Neural progenitor cell (in vitro differentiated cells): Measurements from ENCODE around the gene TMEM200C. TPM values are rescaled to one million over a fixed set of nuclear protein-coding genes. Genes with fewer than 3 reads are reported as not detected.

Experiments
- DNase-seq: peaks from one replicate; pipeline ENCODE4 v3.0.0-alpha.2; 2016; ENCODE audit warnings: low spot score
- H2AFZ ChIP-seq: fragments of 200-600 bp; sonication (generic); replicated peaks from 2 replicates; pipeline ENCODE4 v1.6.1; 2016; ENCODE audit warnings: antibody characterized with exemption
- H3F3A ChIP-seq: fragments of 200-600 bp; sonication (generic); 2 replicates; pipeline ENCODE4 v1.6.1; 2016; ENCODE audit warnings: antibody characterized with exemption, low read depth
- H3K27ac ChIP-seq: fragments of 200-600 bp; sonication (generic); 2 replicates; pipeline ENCODE4 v1.5.1; 2016; ENCODE audit warnings: mild to moderate bottlenecking
- H3K27me3 ChIP-seq: fragments of 200-600 bp; sonication (generic); 2 replicates; pipeline ENCODE4 v1.6.1; 2016; ENCODE audit warnings: mild to moderate bottlenecking, moderate library complexity
- H3K36me3 ChIP-seq: fragments of 200-600 bp; sonication (generic); 2 replicates; pipeline ENCODE4 v1.5.1; 2016
- H3K4me1 ChIP-seq: fragments of 200-600 bp; sonication (generic); 2 replicates; pipeline ENCODE4 v1.6.1; 2016; ENCODE audit warnings: mixed run types
- H3K4me2 ChIP-seq: fragments of 200-600 bp; sonication (generic); 2 replicates; pipeline ENCODE4 v1.6.1; 2016
- H3K4me3 ChIP-seq: fragments of 200-600 bp; sonication (generic); 2 replicates; pipeline ENCODE4 v1.5.1; 2016
- H3K79me2 ChIP-seq: fragments of 200-600 bp; sonication (generic); 2 replicates; pipeline ENCODE4 v1.6.1; 2016; ENCODE audit warnings: low read depth
- H3K9ac ChIP-seq: fragments of 200-600 bp; sonication (generic); 2 replicates; pipeline ENCODE4 v1.6.1; 2016
- H3K9me3 ChIP-seq: fragments of 200-600 bp; sonication (generic); 2 replicates; pipeline ENCODE4 v1.5.1; 2016; ENCODE audit warnings: low read depth
- H4K20me1 ChIP-seq: fragments of 200-600 bp; sonication (generic); 2 replicates; pipeline ENCODE4 v1.6.1; 2016; ENCODE audit warnings: low read depth
- H3K27ac Mint-ChIP-seq: 3 replicates; pipeline ENCODE4 v1.8.0; 2021; ENCODE audit warnings: mixed read lengths
- H3K27me3 Mint-ChIP-seq: 2 replicates; pipeline ENCODE4 v1.8.0; 2022; ENCODE audit warnings: low read depth, mild to moderate bottlenecking, inconsistent platforms, moderate library complexity, mixed read lengths; ENCODE audit not compliant: insufficient read depth
- H3K36me3 Mint-ChIP-seq: 3 replicates; pipeline ENCODE4 v1.8.0; 2021; ENCODE audit warnings: mixed read lengths
- H3K4me1 Mint-ChIP-seq: 3 replicates; pipeline ENCODE4 v1.8.0; 2021; ENCODE audit warnings: mixed read lengths
- H3K4me3 Mint-ChIP-seq: 3 replicates; pipeline ENCODE4 v1.8.0; 2021; ENCODE audit warnings: mild to moderate bottlenecking, moderate library complexity, mixed read lengths
- H3K9me3 Mint-ChIP-seq: 3 replicates; pipeline ENCODE4 v1.8.0; 2020; ENCODE audit warnings: mixed read lengths
- EZH2 ChIP-seq: fragments of 200-600 bp; sonication (generic); IDR thresholded peaks from 2 replicates; pipeline ENCODE4 v1.6.1; 2017; ENCODE audit warnings: antibody characterized with exemption, mild to moderate bottlenecking, moderate library complexity
- EZH2phosphoT487 ChIP-seq: fragments of 200-600 bp; sonication (generic); IDR thresholded peaks from 2 replicates; pipeline ENCODE4 v1.6.1; 2017; ENCODE audit warnings: antibody characterized with exemption
- total RNA-seq: library from RNA; depleted of rRNA; stranded (reverse); fragments of >200 nt; gene quantifications from 2 replicates; pipeline ENCODE4 v1.2.3, GENCODE V29; 2015; ENCODE audit warnings: low replicate concordance
- TF ChIP-seq, protein P1 (sequence below): fragments of 200-600 bp; sonication (generic); IDR thresholded peaks from 2 replicates; pipeline ENCODE4 v1.5.1; 2017; ENCODE audit warnings: antibody characterized with exemption, mild to moderate bottlenecking

The TMEM200C gene
- total RNA-seq, 1 donor from 2014 or later = 1.4 TPM

DNA sequence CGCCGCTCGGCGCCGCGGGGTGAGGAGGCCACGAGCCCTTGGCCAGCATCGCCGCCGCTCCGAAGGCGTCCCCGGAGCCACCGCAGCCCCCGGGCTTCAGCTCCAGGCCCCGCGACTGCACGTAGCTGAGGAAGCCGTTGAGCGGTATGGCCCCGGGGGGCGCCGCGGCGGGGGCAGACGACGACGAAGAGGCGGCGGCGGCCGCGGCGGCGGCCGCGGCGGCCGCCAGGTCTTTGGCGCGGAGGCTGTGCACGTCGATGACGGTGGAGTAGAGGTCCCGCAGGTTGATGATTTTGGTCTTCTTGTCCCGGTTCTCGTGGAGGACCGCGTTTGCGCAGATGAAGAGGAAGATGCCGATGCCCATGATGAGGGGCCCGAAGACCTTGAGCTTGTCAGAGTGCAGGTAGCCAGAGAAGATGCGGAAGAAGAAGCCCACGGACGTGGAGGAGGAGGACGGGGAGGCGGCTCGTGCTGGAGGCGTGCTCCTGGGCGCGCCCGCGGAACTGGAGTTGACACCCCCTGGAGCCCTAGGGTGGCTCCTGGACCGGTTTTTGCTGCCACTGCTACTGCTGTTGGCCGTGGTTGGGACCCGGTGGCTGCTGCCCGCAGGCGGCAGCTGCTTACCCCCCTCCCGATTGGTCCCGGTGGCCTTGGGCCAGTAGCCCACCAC is 4.0 kb downstream of the TMEM200C start:
- peaks cover 27% of the 10 kb centered on the region for H3K79me2 ChIP-seq
- Mint-ChIP-seq H3K27ac (no peak overlapping the region), H3K9me3 (no peaks in the 10 kb centered on the region), H3K4me1 (peaks cover 24% of the 10 kb centered on the region), H3K27me3 (peaks cover 3% of the 10 kb centered on the region), H3K4me3 (no peak overlapping the region), H3K36me3 (peaks cover 25% of the 10 kb centered on the region)
- H3K4me2 ChIP-seq = peak overlapping the region; percentile 88
- peaks cover 14% of the 10 kb centered on the region for H3F3A ChIP-seq
- peaks cover 43% of the 10 kb centered on the region for H4K20me1 ChIP-seq
- DNase-seq = peak; percentile 48
- peak overlapping the region; percentile 61 for H3K4me3 ChIP-seq
- peaks cover 16% of the 10 kb centered on the region for H3K4me1 ChIP-seq
- H3K27me3 ChIP-seq = peaks cover 50% of the 10 kb centered on the region
- no peaks in the 10 kb centered on the region for H3K36me3 ChIP-seq
- TF ChIP-seq, protein P1, sequence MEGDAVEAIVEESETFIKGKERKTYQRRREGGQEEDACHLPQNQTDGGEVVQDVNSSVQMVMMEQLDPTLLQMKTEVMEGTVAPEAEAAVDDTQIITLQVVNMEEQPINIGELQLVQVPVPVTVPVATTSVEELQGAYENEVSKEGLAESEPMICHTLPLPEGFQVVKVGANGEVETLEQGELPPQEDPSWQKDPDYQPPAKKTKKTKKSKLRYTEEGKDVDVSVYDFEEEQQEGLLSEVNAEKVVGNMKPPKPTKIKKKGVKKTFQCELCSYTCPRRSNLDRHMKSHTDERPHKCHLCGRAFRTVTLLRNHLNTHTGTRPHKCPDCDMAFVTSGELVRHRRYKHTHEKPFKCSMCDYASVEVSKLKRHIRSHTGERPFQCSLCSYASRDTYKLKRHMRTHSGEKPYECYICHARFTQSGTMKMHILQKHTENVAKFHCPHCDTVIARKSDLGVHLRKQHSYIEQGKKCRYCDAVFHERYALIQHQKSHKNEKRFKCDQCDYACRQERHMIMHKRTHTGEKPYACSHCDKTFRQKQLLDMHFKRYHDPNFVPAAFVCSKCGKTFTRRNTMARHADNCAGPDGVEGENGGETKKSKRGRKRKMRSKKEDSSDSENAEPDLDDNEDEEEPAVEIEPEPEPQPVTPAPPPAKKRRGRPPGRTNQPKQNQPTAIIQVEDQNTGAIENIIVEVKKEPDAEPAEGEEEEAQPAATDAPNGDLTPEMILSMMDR = no peak
- TF ChIP-seq EZH2 = no peak
- H3K9me3 ChIP-seq = no peaks in the 10 kb centered on the region
- no peak overlapping the region for H3K9ac ChIP-seq
- no peak overlapping the region for H3K27ac ChIP-seq
- H2AFZ ChIP-seq = peak overlapping the region; percentile 85

DNA sequence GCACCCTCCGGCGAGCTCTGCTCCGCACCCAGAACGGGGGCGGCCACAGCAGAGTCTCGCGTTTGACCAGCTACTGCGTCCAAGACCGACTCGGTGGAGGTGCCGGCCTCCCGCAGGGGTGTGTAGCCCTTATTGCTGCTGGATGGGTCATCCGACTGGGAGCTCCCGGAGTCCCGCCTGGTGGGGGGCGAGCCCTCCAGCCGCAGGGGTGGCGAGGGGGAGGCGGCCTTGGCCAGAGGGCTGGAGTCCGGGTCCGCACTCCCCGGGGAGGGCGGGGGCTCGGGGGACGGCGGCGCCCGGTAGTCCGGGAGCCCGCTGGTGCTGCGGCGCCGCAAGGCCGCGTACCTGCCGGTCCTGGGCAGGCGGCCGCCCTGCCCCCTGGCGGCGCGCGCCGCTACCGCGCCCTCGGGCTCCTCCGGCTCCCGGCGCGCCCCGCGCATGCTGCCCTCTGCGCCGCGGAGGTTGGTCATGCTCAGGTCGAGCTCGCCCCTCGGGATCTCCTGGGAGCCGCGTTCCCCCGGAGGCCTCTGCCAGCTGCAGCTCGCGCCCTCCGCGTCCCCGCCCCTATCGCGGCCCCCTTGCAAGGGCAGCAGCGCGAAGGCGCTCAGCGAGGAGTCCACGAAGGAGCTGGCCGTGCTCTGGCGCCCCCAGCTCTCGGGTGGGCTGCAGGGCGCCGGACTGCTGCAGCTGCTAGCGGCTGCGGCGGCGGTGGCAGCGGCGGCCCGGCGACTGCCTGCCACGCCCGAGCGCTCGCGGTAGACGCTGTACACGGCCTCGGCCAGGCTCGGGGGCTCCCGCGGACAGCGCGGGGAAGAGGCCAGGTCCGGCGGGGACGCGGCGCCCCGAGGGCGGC is 4.8 kb downstream of the TMEM200C start:
- TF ChIP-seq EZH2phosphoT487 (no peak), EZH2 (peak; percentile 36)
- TF ChIP-seq, protein P1 = peak; percentile 64
- Histone ChIP-seq H3K4me2 (peak overlapping the region; percentile 88), H3F3A (peaks cover 6% of the 10 kb centered on the region), H4K20me1 (peaks cover 43% of the 10 kb centered on the region), H3K4me3 (peak overlapping the region; percentile 61), H3K9me3 (no peaks in the 10 kb centered on the region), H2AFZ (peak overlapping the region; percentile 85), H3K36me3 (no peaks in the 10 kb centered on the region), H3K4me1 (peaks cover 14% of the 10 kb centered on the region), H3K79me2 (peaks cover 24% of the 10 kb centered on the region), H3K27ac (no peak overlapping the region), H3K9ac (no peak overlapping the region), H3K27me3 (peaks cover 48% of the 10 kb centered on the region)
- H3K27me3 Mint-ChIP-seq = peaks cover 3% of the 10 kb centered on the region
- H3K9me3 Mint-ChIP-seq = no peaks in the 10 kb centered on the region
- no peak overlapping the region for H3K4me3 Mint-ChIP-seq
- peak; percentile 84 for DNase-seq
- no peak overlapping the region for H3K27ac Mint-ChIP-seq
- peaks cover 25% of the 10 kb centered on the region for H3K36me3 Mint-ChIP-seq
- peaks cover 22% of the 10 kb centered on the region for H3K4me1 Mint-ChIP-seq

DNA sequence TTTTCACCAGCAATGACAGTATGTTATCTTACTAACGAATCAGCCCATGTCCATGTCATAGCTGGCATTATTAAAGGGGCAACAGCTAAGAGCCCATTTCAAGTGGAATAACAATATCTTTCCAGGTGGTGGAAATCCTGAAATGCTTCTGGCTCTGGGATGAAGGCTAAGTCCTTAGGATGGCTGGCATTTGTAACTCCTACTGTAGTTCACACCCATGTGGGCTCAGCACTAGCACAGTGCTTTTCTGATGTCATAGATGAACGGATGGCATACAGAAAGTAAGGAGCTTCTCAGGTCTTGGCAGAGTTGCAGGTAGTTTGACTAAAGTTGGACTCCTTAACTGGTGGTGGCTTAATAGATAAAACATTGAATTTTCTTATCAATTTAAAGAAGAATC is 10.0 kb downstream of the TMEM200C start:
- Mint-ChIP-seq H3K4me1 (no peaks in the 10 kb centered on the region), H3K27me3 (no peaks in the 10 kb centered on the region), H3K9me3 (no peaks in the 10 kb centered on the region), H3K36me3 (peaks cover 14% of the 10 kb centered on the region), H3K4me3 (no peak overlapping the region), H3K27ac (no peak overlapping the region)
- H3K4me3 ChIP-seq = no peak overlapping the region
- H3K27ac ChIP-seq = no peak overlapping the region
- H4K20me1 ChIP-seq = peaks cover 17% of the 10 kb centered on the region
- H3K4me1 ChIP-seq = peaks cover 4% of the 10 kb centered on the region
- no peak overlapping the region for H3K9ac ChIP-seq
- no peaks in the 10 kb centered on the region for H3K9me3 ChIP-seq
- no peak overlapping the region for H3K4me2 ChIP-seq
- no peak overlapping the region for H2AFZ ChIP-seq
- H3F3A ChIP-seq = peaks cover 6% of the 10 kb centered on the region
- TF ChIP-seq EZH2phosphoT487 (no peak), EZH2 (no peak)
- TF ChIP-seq, protein P1 = no peak
- H3K36me3 ChIP-seq = no peaks in the 10 kb centered on the region
- peaks cover 10% of the 10 kb centered on the region for H3K27me3 ChIP-seq
- DNase-seq = no peak
- no peaks in the 10 kb centered on the region for H3K79me2 ChIP-seq
